Sciatic nerve (tissue), 2 donors: ENCODE measurements around the gene SIL1. TPM values are rescaled to one million over a fixed set of nuclear protein-coding genes. Genes with fewer than 3 reads are reported as not detected.
"Not testable (repeated sequence)": the region's sequence is repeated elsewhere in the genome, so short reads cannot be mapped to it uniquely, and the experiment has no call there.

ENCODE experiments used
- ATAC-seq: fragments of 200-7000 bp; cut with Tn5 transposase; one replicate; pipeline ENCODE4 v1.9.1; 2020; ENCODE audit warnings: mild to moderate bottlenecking, moderate library complexity
- DNase-seq: peaks from one replicate; pipeline ENCODE4 v3.0.0-alpha.2; 2020; ENCODE audit warnings: low spot score
- intact Hi-C: fragments of 100-400 bp; cut with DNase I; formaldehyde crosslinking; loops from one replicate; pipeline ENCODE4 v1.14.2; 2022
- total RNA-seq: library from RNA; stranded (reverse); fragmentation: NEBNext Ultra II Directional; extraction: Animal tissue kit (Norgen Biotek cat#: 25700); gene quantifications from one replicate; pipeline ENCODE4 v1.2.1, GENCODE V29; 2021
- donor health status: DM: no; HTN: no; CAD: no.
- donor health status: DM: no; HTN: no; CAD: no.

Gene SIL1
- total RNA-seq, 1 donor from 2014 or later: 54.7 TPM

GRCh38 chr5:138925090-138925635, 273.0 kb downstream of the SIL1 start:
- ATAC-seq: no peak
- intact Hi-C loops: loop anchor here (10.0 kb wide), 1 partner anchor 430 kb away; no protein-coding TSS in a partner anchor
- DNase-seq: no peak

GRCh38 chr5:138922494-138922893, 275.7 kb downstream of the SIL1 start:
- intact Hi-C loops: loop anchor here (10.0 kb wide), 1 partner anchor 432 kb away; no protein-coding TSS in a partner anchor
- no peak for ATAC-seq

GRCh38 chr5:138921362-138921761, 276.8 kb downstream of the SIL1 start:
- not testable (repeated sequence) for ATAC-seq, DNase-seq
- intact Hi-C loops: loop anchor here (10.0 kb wide), 1 partner anchor 433 kb away; no protein-coding TSS in a partner anchor

More at GRCh38 chr5:138922494-138922893, 275.7 kb downstream of the SIL1 start:
- no peak for DNase-seq

- no peak for DNase-seq
- no peak for ATAC-seq
- intact Hi-C loops: loop anchor here (10.0 kb wide), 1 partner anchor 435 kb away; no protein-coding TSS in a partner anchor
Observed at GRCh38 chr5:138920181-138920580, 278.0 kb downstream of the SIL1 start.

- DNase-seq (no peak), ATAC-seq (no peak)
- intact Hi-C loops: no loop called here
Observed at GRCh38 chr5:138918686-138919085, 279.5 kb downstream of the SIL1 start.

GRCh38 chr5:138914338-138914737, 283.8 kb downstream of the SIL1 start:
- ATAC-seq (no peak), DNase-seq (no peak)
- intact Hi-C loops: no loop called here

- ATAC-seq (no peak), DNase-seq (no peak)
- intact Hi-C loops: no loop called here
Observed at GRCh38 chr5:138913773-138914172, 284.4 kb downstream of the SIL1 start.

- intact Hi-C loops: no loop called here
- DNase-seq: no peak
- no peak for ATAC-seq
Observed at GRCh38 chr5:138912093-138912492, 286.1 kb downstream of the SIL1 start.

- ATAC-seq: no peak
- no peak for DNase-seq
- intact Hi-C loops: no loop called here
Observed at GRCh38 chr5:138911441-138911840, 286.7 kb downstream of the SIL1 start.

GRCh38 chr5:138910546-138911185, 287.5 kb downstream of the SIL1 start:
- ATAC-seq (no peak), DNase-seq (no peak)
- intact Hi-C loops: no loop called here

- DNase-seq (no peak), ATAC-seq (no peak)
- intact Hi-C loops: no loop called here
Observed at GRCh38 chr5:138909734-138910133, 288.4 kb downstream of the SIL1 start.

- DNase-seq (no peak), ATAC-seq (no peak)
- intact Hi-C loops: no loop called here
Observed at GRCh38 chr5:138905541-138905940, 292.6 kb downstream of the SIL1 start.

- no peak for DNase-seq
- ATAC-seq: no peak
- intact Hi-C loops: no loop called here
Observed at GRCh38 chr5:138903130-138903775, 294.9 kb downstream of the SIL1 start.

- DNase-seq: no peak
- no peak for ATAC-seq
- intact Hi-C loops: no loop called here
Observed at GRCh38 chr5:138901716-138902115, 296.5 kb downstream of the SIL1 start.

- no peak for DNase-seq
- intact Hi-C loops: no loop called here
- ATAC-seq: no peak
Observed at GRCh38 chr5:138900281-138900965, 297.7 kb downstream of the SIL1 start.

- no peak for ATAC-seq
- intact Hi-C loops: no loop called here
- no peak for DNase-seq
Observed at GRCh38 chr5:138898742-138899141, 299.4 kb downstream of the SIL1 start.

- DNase-seq: no peak
- intact Hi-C loops: no loop called here
- ATAC-seq: no peak
Observed at GRCh38 chr5:138898299-138898698, 299.9 kb downstream of the SIL1 start.
